GM10266 (cell line): ENCODE results near the gene CDKL5.

Experiments used
- DNase-seq: peaks from one replicate; pipeline ENCODE4 v3.0.0; 2012; ENCODE audit errors: extremely low spot score
- CTCF ChIP-seq: IDR thresholded peaks from 2 replicates; pipeline ENCODE4 v1.5.1; 2012; ENCODE audit warnings: mild to moderate bottlenecking, low read depth; ENCODE audit not compliant: control insufficient read depth, insufficient read depth; ENCODE audit errors: missing control alignments

The CDKL5 gene

GRCh38 chrX:18650662-18651061, 225.3 kb downstream of the CDKL5 start:
- no peak for TF ChIP-seq CTCF
- DNase-seq = no peak

- no peak for TF ChIP-seq CTCF
- DNase-seq = no peak
These were observed 227.2 kb downstream of the CDKL5 start for GRCh38 chrX:18652636-18653035.

- no peak for TF ChIP-seq CTCF
- no peak for DNase-seq
These were observed 229.7 kb downstream of the CDKL5 start for GRCh38 chrX:18654875-18655836.

- DNase-seq = no peak
- no peak for TF ChIP-seq CTCF
These were observed 235.9 kb downstream of the CDKL5 start for GRCh38 chrX:18661273-18661672.

- no peak for DNase-seq
- no peak for TF ChIP-seq CTCF
These were observed 239.5 kb downstream of the CDKL5 start for GRCh38 chrX:18664947-18665346.

GRCh38 chrX:18666614-18667013, 241.2 kb downstream of the CDKL5 start:
- DNase-seq = no peak
- TF ChIP-seq CTCF = no peak
